VCaP (cell line): ENCODE results near the gene ARL3.
"Not testable (repeated sequence)": the region's sequence is repeated elsewhere in the genome, so short reads cannot be mapped to it uniquely, and the experiment has no call there.

Experiments
- H3K27ac ChIP-seq: fragments of 450-650 bp; 2 replicates; pipeline ENCODE4 v1.5.1; 2017
- CTCF ChIP-seq: fragments of 450-650 bp; conservative IDR thresholded peaks from 2 replicates; pipeline ENCODE4 v1.5.1; 2017; ENCODE audit warnings: mild to moderate bottlenecking, moderate library complexity

Gene ARL3

GRCh38 chr10:102696736-102697135 lies 17.5 kb downstream of the ARL3 start:
- no peak overlapping the region for H3K27ac ChIP-seq
- no peak for TF ChIP-seq CTCF

GRCh38 chr10:102695401-102695800 lies 18.8 kb downstream of the ARL3 start:
- H3K27ac ChIP-seq: not testable (repeated sequence)

- H3K27ac ChIP-seq: no peak overlapping the region
- no peak for TF ChIP-seq CTCF
Observed at GRCh38 chr10:102691285-102692066, 22.7 kb downstream of the ARL3 start.

DNA sequence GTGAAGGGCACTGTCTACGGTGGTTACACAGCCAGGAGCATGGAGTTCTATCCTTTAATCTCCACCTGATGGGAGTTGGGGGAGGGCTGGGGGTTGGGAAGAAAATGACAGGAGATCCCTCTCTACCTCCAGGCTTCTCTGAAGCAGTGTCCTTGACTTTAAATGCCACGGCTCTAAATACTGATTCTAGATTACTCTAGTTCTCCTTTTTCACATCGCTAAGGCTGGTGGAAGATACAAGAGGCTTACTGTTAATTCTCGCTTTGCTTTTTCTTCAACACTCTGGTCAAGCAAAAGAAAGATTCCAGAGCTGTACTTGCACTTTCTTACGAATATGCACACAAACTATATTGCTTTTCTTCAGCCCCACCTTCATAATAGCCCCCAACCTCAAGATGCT lies 30.5 kb downstream of the ARL3 start:
- TF ChIP-seq CTCF: no peak
- no peak overlapping the region for H3K27ac ChIP-seq

DNA sequence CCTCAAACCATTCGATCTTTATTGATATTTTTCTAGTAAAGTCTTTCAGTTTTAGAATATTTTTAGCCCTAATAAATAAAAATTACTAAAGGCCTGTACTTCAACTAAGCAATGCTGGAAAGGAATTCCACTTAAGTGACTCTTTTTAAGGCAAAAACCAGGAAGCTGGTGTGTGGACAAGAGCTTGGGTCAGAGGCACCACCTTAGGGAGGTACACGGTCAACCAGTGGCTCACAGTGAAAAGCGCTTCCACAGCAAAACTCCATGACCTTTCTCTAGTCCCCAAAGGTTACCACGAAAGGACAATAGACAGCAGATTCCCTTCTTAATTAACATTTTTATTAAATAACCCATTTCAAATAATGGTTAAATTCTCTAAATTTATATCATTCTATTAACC lies 31.2 kb downstream of the ARL3 start:
- no peak overlapping the region for H3K27ac ChIP-seq
- no peak for TF ChIP-seq CTCF

- no peak overlapping the region for H3K27ac ChIP-seq
- TF ChIP-seq CTCF: no peak
Observed at GRCh38 chr10:102682416-102682815, 31.8 kb downstream of the ARL3 start.

DNA sequence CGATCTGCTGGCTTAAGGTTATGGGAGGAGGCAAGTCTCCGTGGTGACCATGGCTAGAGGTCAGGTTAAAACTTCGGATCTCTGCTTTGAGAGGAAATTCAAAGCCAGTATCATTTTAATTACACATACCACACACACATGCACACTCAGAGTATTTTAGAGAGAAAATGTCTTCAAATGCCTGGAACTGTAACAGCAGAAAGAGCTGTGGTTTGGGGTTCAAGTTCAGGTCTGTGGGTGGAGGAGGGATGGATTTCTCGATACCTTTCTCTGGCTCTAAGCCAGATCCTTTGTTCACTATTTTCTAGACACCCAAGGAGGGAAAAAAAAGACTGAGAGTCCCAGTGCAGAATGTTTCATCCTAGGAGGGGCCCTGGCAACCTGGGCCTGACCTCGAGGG lies 32.5 kb downstream of the ARL3 start:
- no peak for TF ChIP-seq CTCF
- no peak overlapping the region for H3K27ac ChIP-seq

DNA sequence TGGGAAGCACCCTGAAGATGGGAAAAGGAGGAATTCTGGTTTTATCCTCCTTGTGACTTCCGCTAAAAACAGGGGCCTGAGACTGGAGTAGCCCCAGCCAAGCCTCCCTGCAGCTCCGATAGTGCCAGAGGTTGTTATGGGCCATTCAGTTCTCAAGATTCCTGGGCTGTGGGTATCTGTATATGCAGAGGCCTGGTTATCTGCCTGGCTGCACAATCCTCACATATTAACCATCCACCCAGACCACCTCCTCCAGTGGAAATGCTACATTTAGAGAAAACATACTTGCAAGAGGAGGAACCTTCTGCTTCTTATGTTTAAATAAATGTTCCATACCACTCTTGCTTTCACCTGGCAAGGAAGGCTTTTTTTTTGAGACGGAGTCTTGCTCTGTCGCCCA lies 34.6 kb downstream of the ARL3 start:
- no peak for TF ChIP-seq CTCF
- no peak overlapping the region for H3K27ac ChIP-seq
